Heart left ventricle (tissue), 16 donors: Measurements from ENCODE around the gene COL4A6. TPM values are rescaled to one million over a fixed set of nuclear protein-coding genes. Genes with fewer than 3 reads are reported as not detected.

Source experiments
- ATAC-seq, 4 donors: fragments of 200-7000 bp; cut with Tn5 transposase; one replicate each; pipeline ENCODE4 v1.9.1; 2020 to 2022; ENCODE audit warnings: moderate library complexity in 4 of 4, mild to moderate bottlenecking in 3 of 4, moderate number of reproducible peaks in 1 of 4
- DNase-seq, 5 donors: peaks; one replicate each; pipeline ENCODE4 v3.0.0-alpha.2; 2020
- H3K27ac ChIP-seq, 12 donors: fragments of 200-600 bp; sonication (generic) in 4 of 12; one replicate each; pipeline versions ENCODE4 v1.5.0 to v1.8.0; 2016 to 2022; ENCODE audit warnings: mild to moderate bottlenecking in 2 of 12
- H3K27me3 ChIP-seq, 9 donors: fragments of 200-600 bp; sonication (generic) in 2 of 9; one replicate each; pipeline versions ENCODE4 v1.5.1 to v1.8.0; 2016 to 2022; ENCODE audit warnings: mild to moderate bottlenecking in 3 of 9
- H3K36me3 ChIP-seq, 9 donors: fragments of 200-600 bp; sonication (generic) in 2 of 9; one replicate each; pipeline versions ENCODE4 v1.5.0 to v1.8.0; 2018 to 2022; ENCODE audit warnings: mild to moderate bottlenecking in 2 of 9
- H3K4me1 ChIP-seq, 12 donors: fragments of 200-600 bp; sonication (generic) in 4 of 12; one replicate each; pipeline versions ENCODE4 v1.5.0 to v1.8.0; 2016 to 2022; ENCODE audit warnings: mild to moderate bottlenecking in 3 of 12
- H3K4me3 ChIP-seq, 12 donors: fragments of 200-600 bp; sonication (generic) in 4 of 12; one replicate each; pipeline versions ENCODE4 v1.5.0 to v1.8.0; 2017 to 2022; ENCODE audit warnings: mild to moderate bottlenecking in 9 of 12, moderate library complexity in 4 of 12
- H3K9me3 ChIP-seq, 12 donors: fragments of 200-600 bp; sonication (generic) in 4 of 12; one replicate each; pipeline versions ENCODE4 v1.5.0 to v1.8.0; 2016 to 2022; ENCODE audit warnings: mild to moderate bottlenecking in 1 of 12
- POLR2A ChIP-seq, 2 donors: fragments of 450-650 bp; IDR thresholded peaks; one replicate each; pipeline ENCODE4 v1.6.1; 2017; ENCODE audit warnings: antibody characterized with exemption in 2 of 2, mild to moderate bottlenecking in 2 of 2, moderate library complexity in 2 of 2
- WGBS, 4 donors: extraction: QIAGEN DNeasy Blood & Tissue Kit in 2 of 4; methylation state at CpG; one replicate each; pipeline versions ENCODE4 v1.1.5 to v1.1.7; 2013 to 2018; 5-methylcytosine and 5-hydroxymethylcytosine counted together
- intact Hi-C, 10 donors: fragments of 100-400 bp; cut with DNase I; formaldehyde crosslinking; loops; one replicate each; pipeline versions ENCODE4 v1.11.1 to v1.14.2; 2022
- polyA plus RNA-seq, 2 donors: library from polyadenylated mRNA; stranded (reverse); fragments of 200-250 nt; gene quantifications; one replicate each; pipeline ENCODE4 v1.2.3, GENCODE V29; 2013
- total RNA-seq, 9 donors: library from RNA; depleted of rRNA in 2 of 9; stranded (reverse); fragments of >200 nt in 2 of 9; fragmentation: NEBNext Ultra II Directional in 3 of 9; extraction: Animal tissue kit (Norgen Biotek cat#: 25700) in 3 of 9; gene quantifications; one replicate each; pipeline versions ENCODE4 v1.1.0 to v1.2.4, GENCODE V29; 2016 to 2023
- TF ChIP-seq, protein P1 (sequence below), 12 donors: fragments of 200-600 bp; sonication (generic) in 4 of 12; IDR thresholded peaks; one replicate each; pipeline versions ENCODE4 v1.5.0 to v1.8.0; 2018 to 2022; ENCODE audit warnings: antibody characterized with exemption in 12 of 12, mild to moderate bottlenecking in 5 of 12
- donor health status: ischemic (EF 13 %, LVEDD 7.1; RV severe dilation, severe dysfunction).
- donor health status: healthy with polysubstance abuse.
- donor health status: DM: no; HTN: yes; CAD: no.
- donor health status: DM: no; HTN: no; CAD: no.
- donor health status: ischemic (EF 25% LVEDD 6.9; RV normal size, moderate dysfunction).
- donor health status: ischemic (EF 25% LVEDD 5.7; RV mildly dilated, moderate dysfunction).
- donor health status: healthy.
- donor health status: DM: yes; HTN: yes; CAD: no.
- donor health status: ischemic (EF 35%, LVEDD 5.7; RV mildly dilated, moderate dysfunction).
- donor health status: nonischemic (EF 11% LVEDD 7.7; RV severe dilation, severe dysfunction).
- donor health status: DM: yes; HTN: yes; CAD: no.
- donor health status: PGD.
- donor health status: ischemic (EF 29% LVEDD 5.4; RV normal size, mild dysfunction).
- donor health status: nonischemic (EF 23%, LVEDD 6.1; RV moderate dilation, normal function).

The COL4A6 gene
- total and polyA plus RNA-seq, 11 donors, result 2.9 to 14.0 (median 7.2) TPM

DNA sequence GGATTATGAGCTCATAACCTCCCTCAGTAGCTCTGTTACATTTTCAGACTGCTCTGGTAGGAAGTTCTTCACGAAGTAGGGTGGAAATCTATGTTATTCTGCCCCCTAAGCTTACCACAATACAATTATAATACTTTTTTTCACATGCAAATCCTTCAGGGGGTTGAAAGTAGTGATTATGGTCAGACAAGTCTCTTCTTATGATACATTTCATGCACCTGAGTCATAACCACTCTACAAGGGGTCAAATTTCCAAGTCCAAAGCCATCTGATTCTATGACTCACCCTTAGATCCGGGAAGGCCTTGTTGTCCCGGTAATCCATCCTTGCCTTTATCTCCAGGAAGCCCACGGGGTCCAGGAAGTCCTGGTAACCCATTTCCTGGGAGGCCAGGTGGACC lies 251.4 kb downstream of the COL4A6 start:
- Histone ChIP-seq H3K4me3 (no peak overlapping the region), H3K9me3 (no peaks in the 10 kb centered on the region), H3K27me3 (peaks cover 0 to 18% (median 0%) of the 10 kb centered on the region in 9 donors), H3K36me3 (no peaks in the 10 kb centered on the region), H3K4me1 (no peaks in the 10 kb centered on the region), H3K27ac (no peak overlapping the region)
- TF ChIP-seq, protein P1, sequence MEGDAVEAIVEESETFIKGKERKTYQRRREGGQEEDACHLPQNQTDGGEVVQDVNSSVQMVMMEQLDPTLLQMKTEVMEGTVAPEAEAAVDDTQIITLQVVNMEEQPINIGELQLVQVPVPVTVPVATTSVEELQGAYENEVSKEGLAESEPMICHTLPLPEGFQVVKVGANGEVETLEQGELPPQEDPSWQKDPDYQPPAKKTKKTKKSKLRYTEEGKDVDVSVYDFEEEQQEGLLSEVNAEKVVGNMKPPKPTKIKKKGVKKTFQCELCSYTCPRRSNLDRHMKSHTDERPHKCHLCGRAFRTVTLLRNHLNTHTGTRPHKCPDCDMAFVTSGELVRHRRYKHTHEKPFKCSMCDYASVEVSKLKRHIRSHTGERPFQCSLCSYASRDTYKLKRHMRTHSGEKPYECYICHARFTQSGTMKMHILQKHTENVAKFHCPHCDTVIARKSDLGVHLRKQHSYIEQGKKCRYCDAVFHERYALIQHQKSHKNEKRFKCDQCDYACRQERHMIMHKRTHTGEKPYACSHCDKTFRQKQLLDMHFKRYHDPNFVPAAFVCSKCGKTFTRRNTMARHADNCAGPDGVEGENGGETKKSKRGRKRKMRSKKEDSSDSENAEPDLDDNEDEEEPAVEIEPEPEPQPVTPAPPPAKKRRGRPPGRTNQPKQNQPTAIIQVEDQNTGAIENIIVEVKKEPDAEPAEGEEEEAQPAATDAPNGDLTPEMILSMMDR (IDR thresholded peaks at IDR 0.05), result no peak
- no peak for TF ChIP-seq POLR2A (IDR thresholded peaks at IDR 0.05)
- ATAC-seq (no peak), DNase-seq (no peak)
- intact Hi-C loops, result no loop called here
- 42 to 66% (median 51%) methylated on average over 4 of the region's 4 CpGs for WGBS, 4 donors

DNA sequence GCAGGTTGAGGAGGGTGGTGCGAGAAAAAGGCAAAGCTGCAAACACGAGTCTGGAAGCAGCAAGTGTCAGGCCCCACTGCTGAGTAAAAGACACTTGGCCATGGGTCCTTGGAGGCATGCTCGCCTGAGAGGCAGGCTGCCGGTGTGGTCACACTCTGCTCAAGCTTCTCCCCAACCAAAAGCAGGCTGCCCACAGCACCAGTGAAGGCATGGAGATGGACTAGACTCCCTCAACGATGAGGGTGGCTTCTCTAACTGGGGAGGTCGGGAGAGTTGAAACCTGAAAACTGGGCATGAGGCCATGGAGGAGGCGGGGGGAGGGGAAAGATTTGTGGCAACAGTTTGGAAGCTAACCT lies 260.1 kb downstream of the COL4A6 start:
- no peak overlapping the region for H3K4me3 ChIP-seq
- intact Hi-C loops, result no loop called here
- H3K27me3 ChIP-seq, result peaks cover 0 to 9% (median 0%) of the 10 kb centered on the region in 9 donors
- H3K4me1 ChIP-seq, result no peaks in the 10 kb centered on the region
- no peaks in the 10 kb centered on the region for H3K36me3 ChIP-seq
- no peak overlapping the region for H3K27ac ChIP-seq
- TF ChIP-seq, protein P1 (IDR thresholded peaks at IDR 0.05), result no peak
- TF ChIP-seq POLR2A (IDR thresholded peaks at IDR 0.05), result no peak
- 65 to 85% (median 79%) methylated on average over 7 of the region's 7 CpGs for WGBS, 4 donors
- no peaks in the 10 kb centered on the region for H3K9me3 ChIP-seq
- ATAC-seq (no peak), DNase-seq (no peak)

DNA sequence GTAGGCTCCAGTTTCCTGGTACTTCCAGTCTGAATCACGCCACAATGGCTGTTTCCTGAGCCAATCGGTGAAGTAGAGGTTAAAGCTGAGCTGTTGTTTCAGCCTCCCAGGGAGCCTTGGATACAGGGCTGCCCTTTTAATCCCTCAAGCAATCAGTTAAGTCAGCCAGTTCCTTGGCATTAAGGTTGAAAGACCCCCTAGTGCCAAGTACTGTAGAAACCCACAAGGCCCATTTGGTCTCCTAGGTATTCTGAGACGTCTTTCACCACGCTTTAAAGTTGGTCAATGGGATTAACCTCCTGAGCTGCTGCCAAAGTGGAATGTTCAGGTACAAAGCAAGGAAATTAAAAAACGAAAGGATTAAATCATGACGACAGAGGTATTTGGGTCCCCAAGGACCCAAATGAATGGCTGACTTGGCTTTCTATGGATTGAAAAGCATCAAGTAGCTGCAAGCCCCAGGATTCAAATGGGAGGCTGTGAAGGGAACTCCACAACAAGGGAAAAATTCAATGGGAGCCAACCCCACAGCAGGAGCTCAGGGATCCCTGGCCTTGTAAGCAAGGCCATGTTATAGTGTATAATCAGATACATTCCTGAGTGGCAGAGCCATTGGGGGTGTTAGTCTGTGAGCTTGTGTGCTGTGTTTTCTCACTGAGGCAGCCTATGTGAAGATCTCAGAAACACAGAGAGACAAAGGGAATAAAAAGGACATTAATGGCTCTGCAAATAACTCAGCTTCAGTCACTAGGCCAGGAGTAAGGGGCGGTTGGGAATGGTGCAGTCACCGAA lies 260.7 kb downstream of the COL4A6 start:
- TF ChIP-seq, protein P1 (IDR thresholded peaks at IDR 0.05), result no peak
- TF ChIP-seq POLR2A (IDR thresholded peaks at IDR 0.05), result no peak
- Histone ChIP-seq H3K4me1 (no peaks in the 10 kb centered on the region), H3K27me3 (peaks cover 0 to 9% (median 0%) of the 10 kb centered on the region in 9 donors), H3K4me3 (no peak overlapping the region), H3K36me3 (no peaks in the 10 kb centered on the region), H3K9me3 (no peaks in the 10 kb centered on the region), H3K27ac (no peak overlapping the region)
- 72 to 90% (median 81%) methylated on average over 8 of the region's 8 CpGs for WGBS, 4 donors
- intact Hi-C loops, result no loop called here
- ATAC-seq (no peak), DNase-seq (no peak)

DNA sequence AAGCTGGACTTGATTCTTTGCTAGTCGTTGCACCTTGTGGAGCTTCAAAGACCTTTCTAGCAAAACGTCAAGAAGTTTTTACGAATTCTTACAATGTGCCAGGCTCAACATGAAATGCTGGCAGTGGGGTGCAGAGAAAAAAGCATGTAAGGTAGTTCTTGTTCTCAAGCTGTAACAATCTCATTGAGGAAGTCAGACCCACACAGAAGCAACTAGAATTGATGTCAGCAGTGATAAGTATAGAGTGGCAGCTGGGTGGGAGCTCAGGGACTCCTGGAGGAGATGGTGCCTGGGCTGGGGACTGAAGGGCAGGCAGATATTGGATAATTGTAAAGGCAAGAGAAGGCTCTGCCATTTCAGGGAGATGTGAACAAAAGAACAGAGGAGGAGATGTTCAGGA lies 264.3 kb downstream of the COL4A6 start:
- Histone ChIP-seq H3K36me3 (no peaks in the 10 kb centered on the region), H3K4me1 (no peaks in the 10 kb centered on the region), H3K27me3 (peaks cover 0 to 3% (median 0%) of the 10 kb centered on the region in 9 donors), H3K9me3 (no peaks in the 10 kb centered on the region), H3K27ac (no peak overlapping the region), H3K4me3 (no peak overlapping the region)
- 27 to 53% (median 49%) methylated on average over 3 of the region's 3 CpGs for WGBS, 4 donors
- intact Hi-C loops, result no loop called here
- no peak for DNase-seq
- no peak for TF ChIP-seq POLR2A (IDR thresholded peaks at IDR 0.05)
- TF ChIP-seq, protein P1 (IDR thresholded peaks at IDR 0.05), result no peak
- no peak for ATAC-seq
